ENCODE data around the gene LRRIQ1. TPM values are rescaled to one million over a fixed set of nuclear protein-coding genes. Genes with fewer than 3 reads are reported as not detected.

LRRIQ1 gene
- total RNA-seq, 1 experiment from 2014 or later = 0.39 TPM

- no peak overlapping the region for H3K18ac ChIP-seq (ENCODE audit: insufficient read length, low read depth, low read length)
- no peaks in the 10 kb centered on the region for H4K20me1 ChIP-seq (ENCODE audit: control insufficient read depth, insufficient read depth, insufficient read length)
- H3K9ac ChIP-seq (ENCODE audit: extremely low read depth, insufficient read length, low read length) = no peak overlapping the region
- H3K27ac ChIP-seq (ENCODE audit: insufficient read length, low read depth, low read length) = no peak overlapping the region
- no peaks in the 10 kb centered on the region for H3K9me3 ChIP-seq (ENCODE audit: control insufficient read depth, low read depth, low read length)
- H4K5ac ChIP-seq (ENCODE audit: insufficient read length, low read depth, low read length) = no peak overlapping the region
- DNase-seq = no peak
- H4K8ac ChIP-seq (replicated peaks; ENCODE audit: insufficient read length, low read depth, low read length) = no peak overlapping the region
- H2BK12ac ChIP-seq (ENCODE audit: insufficient read length, low read depth, low read length) = no peak overlapping the region
- no peaks in the 10 kb centered on the region for H3K9me3 Mint-ChIP-seq
- no CpG with 5 or more reads among the region's 2 CpGs for WGBS (ENCODE audit: extremely low coverage, insufficient read length, low lambda C conversion rate)
- no peak overlapping the region for H2AK5ac ChIP-seq (ENCODE audit: insufficient read length, low read length)
- H3K4me1 ChIP-seq (ENCODE audit: insufficient read depth, low read length) = no peaks in the 10 kb centered on the region
- H3K23ac ChIP-seq (ENCODE audit: insufficient read length, low read depth, low read length) = no peak overlapping the region
- no peak overlapping the region for H3K4me2 ChIP-seq (ENCODE audit: insufficient read depth, insufficient read length, low read length)
- H3K36me3 Mint-ChIP-seq (ENCODE audit: insufficient read depth in 1 of 3, low read depth in 3 of 3) = no peaks in the 10 kb centered on the region
- H2BK15ac ChIP-seq (ENCODE audit: low read depth, low read length) = no peak overlapping the region
- no peak overlapping the region for H2BK5ac ChIP-seq (ENCODE audit: insufficient read length, low read length)
- no peak overlapping the region for H3T11ph ChIP-seq (ENCODE audit: low read length)
- H3K79me2 ChIP-seq (ENCODE audit: insufficient read depth, low read length) = no peaks in the 10 kb centered on the region
- H3K79me1 ChIP-seq (ENCODE audit: insufficient read depth, low read depth, low read length, poor library complexity, severe bottlenecking) = no peaks in the 10 kb centered on the region
- H2BK20ac ChIP-seq (ENCODE audit: low read depth, low read length, poor library complexity, severe bottlenecking) = no peak overlapping the region
- no peaks in the 10 kb centered on the region for H3K27me3 ChIP-seq (ENCODE audit: insufficient read depth, low read length)
- no peak overlapping the region for H4K91ac ChIP-seq (ENCODE audit: insufficient read length, low read depth, low read length)
- H2BK120ac ChIP-seq (ENCODE audit: low read depth, low read length, poor library complexity, severe bottlenecking) = no peak overlapping the region
- no peak overlapping the region for H2AFZ ChIP-seq (ENCODE audit: low read length)
- H3K27me3 Mint-ChIP-seq (ENCODE audit: low read depth) = no peaks in the 10 kb centered on the region
- H3K4me1 Mint-ChIP-seq = no peaks in the 10 kb centered on the region
- H3K14ac ChIP-seq (ENCODE audit: insufficient read depth, low read length) = no peak overlapping the region
- no peak overlapping the region for H3K56ac ChIP-seq (ENCODE audit: insufficient read length, low read depth, low read length)
- no peak overlapping the region for H3K4ac ChIP-seq (ENCODE audit: low read depth, low read length)
- H3K4me3 Mint-ChIP-seq = no peak overlapping the region
- H3K23me2 ChIP-seq (ENCODE audit: insufficient read length, low read depth, low read length, poor library complexity, severe bottlenecking) = no peaks in the 10 kb centered on the region
- no peak for TF ChIP-seq CTCF (conservative IDR thresholded peaks at IDR 0.05)
- H3K27ac Mint-ChIP-seq = no peak overlapping the region
Observed at GRCh38 chr12:85152311-85152729, 116.2 kb downstream of the LRRIQ1 start.
